HG03196 (cell line): ENCODE measurements around the gene HOXA6.

Experiments used
- ATAC-seq: cut with Tn5 transposase; IDR thresholded peaks from one replicate; pipeline ENCODE4 v1.9.1; 2021; ENCODE audit not compliant: unreplicated experiment

Gene HOXA6

GRCh38 chr7:27185013-27185853, 37.7 kb upstream of the HOXA6 start, which contains the start of gene HOXA11:
HOXA11 (minus strand) TSS chr7:27185232; CDS start chr7:27185144, 88 bp downstream.
- no peak for ATAC-seq

GRCh38 chr7:27184337-27185012, 36.9 kb upstream of the HOXA6 start:
- ATAC-seq: no peak

GRCh38 chr7:27183682-27184336, 36.2 kb upstream of the HOXA6 start:
- no peak for ATAC-seq

- no peak for ATAC-seq
These were observed 35.5 kb upstream of the HOXA6 start for GRCh38 chr7:27182861-27183681.

GRCh38 chr7:27182285-27182841, 34.8 kb upstream of the HOXA6 start:
- ATAC-seq: no peak

GRCh38 chr7:27181795-27182275, 34.3 kb upstream of the HOXA6 start:
- no peak for ATAC-seq

GRCh38 chr7:27180431-27181420, 33.2 kb upstream of the HOXA6 start:
- ATAC-seq: no peak

- no peak for ATAC-seq
These were observed 32.2 kb upstream of the HOXA6 start for GRCh38 chr7:27179503-27180430.

- ATAC-seq: no peak
These were observed 31.5 kb upstream of the HOXA6 start for GRCh38 chr7:27179030-27179429.

- no peak for ATAC-seq
These were observed 30.8 kb upstream of the HOXA6 start for GRCh38 chr7:27178366-27178765.

- ATAC-seq: no peak
These were observed 30.3 kb upstream of the HOXA6 start for GRCh38 chr7:27177795-27178320.

GRCh38 chr7:27176962-27177794, 29.6 kb upstream of the HOXA6 start:
- ATAC-seq: no peak

- ATAC-seq: no peak
These were observed 28.9 kb upstream of the HOXA6 start for GRCh38 chr7:27176524-27176845.

GRCh38 chr7:27175626-27176523, 28.3 kb upstream of the HOXA6 start:
- no peak for ATAC-seq

GRCh38 chr7:27174874-27175625, 27.5 kb upstream of the HOXA6 start:
- no peak for ATAC-seq
